Measurements from ENCODE around the gene NAT8L.

Gene NAT8L

GRCh38 chr4:2095236-2096072 lies 36.3 kb downstream of the NAT8L start:
- no peaks in the 10 kb centered on the region for H3K36me3 ChIP-seq (ENCODE audit: control insufficient read depth, insufficient read depth, low read length)
- H3K9ac ChIP-seq (ENCODE audit: low read length) = no peak overlapping the region
- H3K27me3 ChIP-seq (ENCODE audit: control insufficient read depth, insufficient read depth, low read length) = no peaks in the 10 kb centered on the region
- H3K9me3 ChIP-seq (ENCODE audit: control insufficient read depth, low read length) = no peaks in the 10 kb centered on the region
- no peak overlapping the region for H3K4me3 ChIP-seq (ENCODE audit: low read length)
- no peaks in the 10 kb centered on the region for H3K4me1 ChIP-seq (ENCODE audit: control insufficient read depth, insufficient read depth, low read length)

DNA sequence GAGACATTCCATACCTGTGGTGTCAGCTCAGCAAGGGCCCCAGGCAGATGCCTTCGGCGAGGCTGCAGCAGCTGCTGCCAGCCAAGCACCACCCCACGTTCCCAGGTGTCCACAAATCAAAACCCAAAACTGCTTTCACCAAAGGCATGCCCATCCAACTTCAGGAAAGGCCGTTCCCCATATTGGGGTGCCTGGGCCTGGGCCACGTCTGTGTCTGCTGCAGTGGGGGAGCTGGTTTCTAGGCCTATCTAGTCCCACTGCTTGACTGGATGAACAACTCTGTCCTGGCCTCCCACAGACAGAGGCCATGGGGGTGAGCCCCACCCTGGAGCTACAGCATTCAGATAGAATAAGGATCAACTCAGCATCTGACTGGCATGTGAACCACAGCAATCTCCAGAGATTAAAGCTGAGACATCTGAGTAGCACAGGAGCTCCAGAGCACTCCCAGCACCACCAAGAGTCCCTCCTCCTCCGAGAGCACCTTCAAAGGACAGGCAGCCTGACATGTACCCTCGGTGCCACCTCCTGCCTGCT lies 37.0 kb downstream of the NAT8L start:
- H3K27me3 ChIP-seq (ENCODE audit: control insufficient read depth, insufficient read depth, low read length) = no peaks in the 10 kb centered on the region
- H3K9ac ChIP-seq (ENCODE audit: low read length) = no peak overlapping the region
- H3K9me3 ChIP-seq (ENCODE audit: control insufficient read depth, low read length) = no peaks in the 10 kb centered on the region
- H3K36me3 ChIP-seq (ENCODE audit: control insufficient read depth, insufficient read depth, low read length) = no peaks in the 10 kb centered on the region
- no peaks in the 10 kb centered on the region for H3K4me1 ChIP-seq (ENCODE audit: control insufficient read depth, insufficient read depth, low read length)
- no peak overlapping the region for H3K4me3 ChIP-seq (ENCODE audit: low read length)

GRCh38 chr4:2101346-2102044 lies 42.4 kb downstream of the NAT8L start:
- Histone ChIP-seq H3K9ac (ENCODE audit: low read length) (no peak overlapping the region), H3K4me3 (ENCODE audit: low read length) (no peak overlapping the region), H3K36me3 (ENCODE audit: control insufficient read depth, insufficient read depth, low read length) (no peaks in the 10 kb centered on the region), H3K4me1 (ENCODE audit: control insufficient read depth, insufficient read depth, low read length) (no peaks in the 10 kb centered on the region), H3K9me3 (ENCODE audit: control insufficient read depth, low read length) (no peaks in the 10 kb centered on the region), H3K27me3 (ENCODE audit: control insufficient read depth, insufficient read depth, low read length) (no peaks in the 10 kb centered on the region)

GRCh38 chr4:2102045-2102883 lies 43.1 kb downstream of the NAT8L start:
- H3K36me3 ChIP-seq (ENCODE audit: control insufficient read depth, insufficient read depth, low read length) = no peaks in the 10 kb centered on the region
- no peak overlapping the region for H3K9ac ChIP-seq (ENCODE audit: low read length)
- no peaks in the 10 kb centered on the region for H3K9me3 ChIP-seq (ENCODE audit: control insufficient read depth, low read length)
- H3K27me3 ChIP-seq (ENCODE audit: control insufficient read depth, insufficient read depth, low read length) = no peaks in the 10 kb centered on the region
- no peaks in the 10 kb centered on the region for H3K4me1 ChIP-seq (ENCODE audit: control insufficient read depth, insufficient read depth, low read length)
- H3K4me3 ChIP-seq (ENCODE audit: low read length) = no peak overlapping the region

- Histone ChIP-seq H3K36me3 (ENCODE audit: control insufficient read depth, insufficient read depth, low read length) (no peaks in the 10 kb centered on the region), H3K27me3 (ENCODE audit: control insufficient read depth, insufficient read depth, low read length) (no peaks in the 10 kb centered on the region), H3K9me3 (ENCODE audit: control insufficient read depth, low read length) (no peaks in the 10 kb centered on the region), H3K4me1 (ENCODE audit: control insufficient read depth, insufficient read depth, low read length) (no peaks in the 10 kb centered on the region), H3K9ac (ENCODE audit: low read length) (no peak overlapping the region), H3K4me3 (ENCODE audit: low read length) (no peak overlapping the region)
These were observed 44.2 kb downstream of the NAT8L start for GRCh38 chr4:2103127-2103842.

DNA sequence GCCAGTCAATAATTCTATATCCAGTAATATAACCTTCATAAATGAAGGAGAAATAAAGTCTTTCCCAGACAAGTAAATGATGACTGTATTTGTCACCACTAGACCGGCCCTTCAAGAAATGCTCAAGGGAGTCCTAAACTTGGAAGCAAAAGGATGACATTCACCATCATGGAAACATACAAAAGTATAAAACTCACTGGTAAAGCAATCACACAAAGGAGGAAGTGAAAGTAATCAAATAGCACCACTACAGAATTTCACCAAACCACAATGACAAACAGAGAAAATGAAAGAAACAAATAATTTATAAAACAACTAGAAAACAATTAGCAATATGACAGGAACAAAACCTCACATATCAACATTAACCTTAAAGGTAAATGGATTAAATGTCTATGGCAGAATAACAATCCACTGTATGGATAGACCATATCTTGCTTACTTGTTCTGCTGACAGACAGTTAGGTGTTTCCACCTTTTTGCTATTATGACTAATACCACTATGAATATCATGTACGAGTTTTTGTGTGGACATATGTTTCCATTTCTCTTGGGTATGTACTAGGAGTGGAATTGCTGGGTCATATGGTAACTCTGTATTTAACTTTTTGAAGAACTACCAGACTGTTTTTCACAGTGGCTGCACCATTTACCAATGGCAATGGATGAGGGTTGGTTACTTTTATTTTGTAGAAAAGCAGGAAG lies 44.9 kb downstream of the NAT8L start:
- no peak overlapping the region for H3K9ac ChIP-seq (ENCODE audit: low read length)
- no peaks in the 10 kb centered on the region for H3K4me1 ChIP-seq (ENCODE audit: control insufficient read depth, insufficient read depth, low read length)
- no peak overlapping the region for H3K4me3 ChIP-seq (ENCODE audit: low read length)
- H3K9me3 ChIP-seq (ENCODE audit: control insufficient read depth, low read length) = no peaks in the 10 kb centered on the region
- peaks cover 3% of the 10 kb centered on the region for H3K27me3 ChIP-seq (ENCODE audit: control insufficient read depth, insufficient read depth, low read length)
- H3K36me3 ChIP-seq (ENCODE audit: control insufficient read depth, insufficient read depth, low read length) = no peaks in the 10 kb centered on the region

- no peaks in the 10 kb centered on the region for H3K36me3 ChIP-seq (ENCODE audit: control insufficient read depth, insufficient read depth, low read length)
- no peak overlapping the region for H3K4me3 ChIP-seq (ENCODE audit: low read length)
- H3K4me1 ChIP-seq (ENCODE audit: control insufficient read depth, insufficient read depth, low read length) = no peaks in the 10 kb centered on the region
- H3K27me3 ChIP-seq (ENCODE audit: control insufficient read depth, insufficient read depth, low read length) = peaks cover 3% of the 10 kb centered on the region
- no peak overlapping the region for H3K9ac ChIP-seq (ENCODE audit: low read length)
- H3K9me3 ChIP-seq (ENCODE audit: control insufficient read depth, low read length) = no peaks in the 10 kb centered on the region
These were observed 45.6 kb downstream of the NAT8L start for GRCh38 chr4:2104556-2105345.

DNA sequence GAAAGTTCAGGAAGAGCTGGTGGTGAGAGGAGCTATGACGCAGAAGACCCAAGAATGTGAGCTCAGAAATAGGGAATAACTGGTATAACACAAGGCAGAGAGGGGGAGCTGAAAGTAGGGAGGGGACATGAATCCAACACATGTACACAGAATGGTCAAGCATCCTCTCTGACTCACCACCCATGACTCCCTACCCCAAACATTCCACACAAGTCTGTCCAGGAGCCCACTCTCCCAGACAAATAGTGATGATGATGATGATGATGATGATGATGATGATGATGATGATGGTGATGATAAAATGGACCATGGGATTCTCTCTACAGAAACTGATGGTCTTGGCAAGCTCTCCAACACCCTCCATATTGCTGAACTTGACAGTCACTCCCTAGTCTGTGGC lies 46.4 kb downstream of the NAT8L start:
- H3K4me3 ChIP-seq (ENCODE audit: low read length) = no peak overlapping the region
- H3K9me3 ChIP-seq (ENCODE audit: control insufficient read depth, low read length) = no peaks in the 10 kb centered on the region
- H3K4me1 ChIP-seq (ENCODE audit: control insufficient read depth, insufficient read depth, low read length) = no peaks in the 10 kb centered on the region
- no peak overlapping the region for H3K9ac ChIP-seq (ENCODE audit: low read length)
- H3K27me3 ChIP-seq (ENCODE audit: control insufficient read depth, insufficient read depth, low read length) = peaks cover 3% of the 10 kb centered on the region
- H3K36me3 ChIP-seq (ENCODE audit: control insufficient read depth, insufficient read depth, low read length) = no peaks in the 10 kb centered on the region

DNA sequence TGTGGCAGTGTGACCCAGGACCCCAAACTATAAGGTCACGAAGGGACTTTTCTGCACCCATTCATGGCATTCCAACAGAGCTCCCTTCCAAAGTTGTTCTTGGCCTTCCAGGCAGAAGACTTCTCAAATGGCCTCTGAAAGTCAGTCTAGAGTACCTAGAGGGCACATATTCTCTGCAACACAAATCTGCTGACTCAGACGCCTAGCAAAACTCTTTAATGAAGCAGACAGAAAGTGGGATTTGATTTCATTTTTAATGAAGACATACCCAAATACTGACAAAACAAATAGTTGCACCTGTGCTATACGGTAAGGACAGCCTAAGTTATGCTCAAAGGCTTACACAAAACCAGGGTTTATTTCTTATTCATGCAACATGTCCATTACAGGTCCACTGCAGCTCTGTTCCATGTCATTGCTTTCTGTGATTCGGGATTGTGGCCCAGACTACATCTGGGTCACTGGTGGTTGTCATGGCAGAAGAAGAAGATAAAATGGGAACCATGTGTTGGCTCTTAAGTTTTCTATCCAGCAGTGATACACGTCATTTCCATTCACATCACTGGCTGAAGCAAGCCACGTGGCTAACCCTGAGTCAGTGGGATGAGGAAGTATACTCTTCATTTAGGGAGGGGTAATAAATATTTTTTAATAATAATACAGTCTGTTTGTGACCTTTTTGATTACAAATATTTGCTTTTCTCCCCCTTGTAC lies 57.7 kb downstream of the NAT8L start:
- no peaks in the 10 kb centered on the region for H3K4me1 ChIP-seq (ENCODE audit: control insufficient read depth, insufficient read depth, low read length)
- no peak overlapping the region for H3K4me3 ChIP-seq (ENCODE audit: low read length)
- no peak overlapping the region for H3K9ac ChIP-seq (ENCODE audit: low read length)
- H3K27me3 ChIP-seq (ENCODE audit: control insufficient read depth, insufficient read depth, low read length) = no peaks in the 10 kb centered on the region
- no peaks in the 10 kb centered on the region for H3K36me3 ChIP-seq (ENCODE audit: control insufficient read depth, insufficient read depth, low read length)
- H3K9me3 ChIP-seq (ENCODE audit: control insufficient read depth, low read length) = no peaks in the 10 kb centered on the region
